Measurements from ENCODE around the gene WDR20. TPM values are rescaled to one million over a fixed set of nuclear protein-coding genes. Genes with fewer than 3 reads are reported as not detected.

The WDR20 gene
- total RNA-seq, 4 donors from 2014 or later = 27.3 to 39.4 (median 33.0) TPM

DNA sequence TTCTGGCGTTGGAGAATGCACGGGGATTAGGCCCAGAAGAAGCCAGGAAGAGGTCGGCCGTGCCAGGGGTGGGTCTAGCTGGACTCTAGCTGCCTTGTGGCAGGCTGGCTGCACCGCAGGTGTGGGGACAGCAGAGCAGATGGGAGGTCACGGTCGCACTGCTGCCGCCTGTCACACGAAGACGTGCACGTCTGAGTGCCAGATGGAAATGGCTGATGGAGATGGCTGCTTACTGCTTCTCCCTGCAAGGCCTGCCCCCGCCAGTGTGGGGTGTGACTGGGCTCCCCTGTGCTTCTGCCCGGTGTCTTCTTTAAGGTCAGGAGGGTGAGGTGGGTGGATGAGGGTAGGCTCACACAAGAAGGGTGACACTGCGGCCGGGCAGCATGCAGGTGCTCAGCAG lies 86.2 kb downstream of the WDR20 start:
- 83% methylated on average over 15 of the region's 15 CpGs for WGBS
- Histone ChIP-seq H3K4me3 (no peak overlapping the region), H3K27ac (no peak overlapping the region), H3K9me3 (no peaks in the 10 kb centered on the region), H3K4me1 (peaks cover 5% of the 10 kb centered on the region), H3K27me3 (no peaks in the 10 kb centered on the region), H3K36me3 (peaks cover 13% of the 10 kb centered on the region)
- no peak for DNase-seq (ENCODE audit: low spot score in 2 of 2)
- TF ChIP-seq EP300 (IDR thresholded peaks at IDR 0.05) = no peak
- TF ChIP-seq, protein P1, sequence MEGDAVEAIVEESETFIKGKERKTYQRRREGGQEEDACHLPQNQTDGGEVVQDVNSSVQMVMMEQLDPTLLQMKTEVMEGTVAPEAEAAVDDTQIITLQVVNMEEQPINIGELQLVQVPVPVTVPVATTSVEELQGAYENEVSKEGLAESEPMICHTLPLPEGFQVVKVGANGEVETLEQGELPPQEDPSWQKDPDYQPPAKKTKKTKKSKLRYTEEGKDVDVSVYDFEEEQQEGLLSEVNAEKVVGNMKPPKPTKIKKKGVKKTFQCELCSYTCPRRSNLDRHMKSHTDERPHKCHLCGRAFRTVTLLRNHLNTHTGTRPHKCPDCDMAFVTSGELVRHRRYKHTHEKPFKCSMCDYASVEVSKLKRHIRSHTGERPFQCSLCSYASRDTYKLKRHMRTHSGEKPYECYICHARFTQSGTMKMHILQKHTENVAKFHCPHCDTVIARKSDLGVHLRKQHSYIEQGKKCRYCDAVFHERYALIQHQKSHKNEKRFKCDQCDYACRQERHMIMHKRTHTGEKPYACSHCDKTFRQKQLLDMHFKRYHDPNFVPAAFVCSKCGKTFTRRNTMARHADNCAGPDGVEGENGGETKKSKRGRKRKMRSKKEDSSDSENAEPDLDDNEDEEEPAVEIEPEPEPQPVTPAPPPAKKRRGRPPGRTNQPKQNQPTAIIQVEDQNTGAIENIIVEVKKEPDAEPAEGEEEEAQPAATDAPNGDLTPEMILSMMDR (IDR thresholded peaks at IDR 0.05) = no peak
- TF ChIP-seq POLR2AphosphoS5 (IDR thresholded peaks at IDR 0.05) = no peak
- TF ChIP-seq POLR2A (IDR thresholded peaks at IDR 0.05) = no peak

DNA sequence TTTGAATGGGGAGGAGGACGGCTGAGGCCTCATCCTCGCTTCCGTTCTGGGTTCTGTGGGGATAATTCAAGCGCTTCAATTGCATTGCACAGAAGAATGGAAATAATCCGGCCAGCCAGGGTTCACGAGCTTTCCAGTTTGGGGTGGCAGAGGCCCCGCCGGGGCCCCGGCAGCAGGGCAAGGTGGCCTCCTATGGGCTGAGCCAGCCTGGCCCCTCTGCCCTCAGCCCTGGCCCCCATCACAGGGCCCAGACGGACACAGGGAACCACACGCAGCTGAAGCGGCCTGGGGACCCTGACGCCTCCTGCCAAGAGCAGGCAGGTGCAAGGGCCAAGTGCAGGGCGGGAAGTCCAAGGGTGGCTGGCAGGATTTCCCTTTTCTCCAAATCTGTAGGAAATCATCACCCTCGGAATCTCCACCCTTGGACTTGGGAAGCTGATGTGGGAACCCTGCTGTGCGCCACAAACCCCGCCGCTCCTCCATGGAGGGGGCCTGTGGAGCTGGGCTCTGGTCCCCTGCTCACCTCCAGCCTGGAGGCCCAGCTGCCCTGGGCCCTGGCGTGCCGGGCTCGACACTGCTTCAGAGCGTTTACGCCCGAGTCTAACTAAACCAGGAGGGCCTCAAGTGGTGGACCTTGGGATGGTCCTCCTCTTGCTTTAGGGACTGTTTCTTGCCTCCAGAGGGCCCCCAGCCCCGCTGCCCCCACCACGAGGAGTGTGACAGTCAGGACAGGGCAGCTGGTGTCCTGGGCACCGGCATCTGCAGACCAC lies 86.8 kb downstream of the WDR20 start:
- Histone ChIP-seq H3K27me3 (no peaks in the 10 kb centered on the region), H3K36me3 (peaks cover 19% of the 10 kb centered on the region), H3K4me3 (no peak overlapping the region), H3K27ac (no peak overlapping the region), H3K9me3 (no peaks in the 10 kb centered on the region), H3K4me1 (no peaks in the 10 kb centered on the region)
- TF ChIP-seq EP300 (IDR thresholded peaks at IDR 0.05) = no peak
- TF ChIP-seq, protein P1 (IDR thresholded peaks at IDR 0.05) = no peak
- no peak for TF ChIP-seq POLR2AphosphoS5 (IDR thresholded peaks at IDR 0.05)
- no peak for TF ChIP-seq POLR2A (IDR thresholded peaks at IDR 0.05)
- 88% methylated on average over 16 of the region's 27 CpGs for WGBS
- DNase-seq (ENCODE audit: low spot score in 2 of 2) = no peak

DNA sequence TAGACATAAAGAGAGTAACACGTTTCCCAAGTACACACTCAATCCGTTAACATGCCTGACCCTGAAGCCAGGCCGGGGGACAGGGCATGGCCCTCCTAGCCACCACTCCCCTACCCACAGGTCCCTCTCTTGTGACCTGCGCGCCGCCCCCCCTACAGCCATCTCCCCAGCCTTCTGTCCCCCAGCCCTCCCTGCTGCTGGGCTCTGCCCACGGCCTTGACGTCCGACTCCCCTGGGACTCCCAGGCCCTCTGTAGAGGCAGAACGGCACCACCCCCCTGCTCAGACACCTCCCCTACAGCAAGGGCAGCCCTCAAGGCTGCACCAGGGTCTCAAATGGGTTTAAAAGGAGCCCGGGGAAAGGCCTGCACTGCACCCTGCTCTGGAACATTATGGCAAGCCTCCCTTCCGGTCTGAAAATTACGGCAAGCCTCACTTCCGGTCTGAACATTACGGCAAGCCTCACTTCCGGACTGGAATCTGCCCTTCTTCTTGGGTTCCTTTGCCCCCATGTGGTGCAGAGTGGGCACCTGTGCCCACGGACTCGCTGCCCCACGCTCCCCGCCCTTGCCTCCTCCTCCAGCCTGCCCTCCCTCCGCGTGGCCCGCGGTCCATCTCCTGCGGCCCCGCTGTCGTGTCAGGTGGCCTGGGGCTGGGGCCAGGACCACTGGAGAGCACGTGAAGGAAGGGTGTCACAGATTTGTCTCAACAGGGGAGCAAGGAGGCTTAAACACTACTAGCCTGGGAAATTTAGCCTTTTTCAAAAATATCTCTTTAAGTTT lies 87.7 kb downstream of the WDR20 start:
- Histone ChIP-seq H3K27me3 (no peaks in the 10 kb centered on the region), H3K36me3 (peaks cover 24% of the 10 kb centered on the region), H3K4me3 (no peak overlapping the region), H3K27ac (no peak overlapping the region), H3K9me3 (no peaks in the 10 kb centered on the region), H3K4me1 (no peaks in the 10 kb centered on the region)
- DNase-seq (ENCODE audit: low spot score in 2 of 2) = no peak
- no peak for TF ChIP-seq POLR2AphosphoS5 (IDR thresholded peaks at IDR 0.05)
- no peak for TF ChIP-seq POLR2A (IDR thresholded peaks at IDR 0.05)
- TF ChIP-seq, protein P1 (IDR thresholded peaks at IDR 0.05) = no peak
- WGBS = 85% methylated on average over 20 of the region's 28 CpGs

DNA sequence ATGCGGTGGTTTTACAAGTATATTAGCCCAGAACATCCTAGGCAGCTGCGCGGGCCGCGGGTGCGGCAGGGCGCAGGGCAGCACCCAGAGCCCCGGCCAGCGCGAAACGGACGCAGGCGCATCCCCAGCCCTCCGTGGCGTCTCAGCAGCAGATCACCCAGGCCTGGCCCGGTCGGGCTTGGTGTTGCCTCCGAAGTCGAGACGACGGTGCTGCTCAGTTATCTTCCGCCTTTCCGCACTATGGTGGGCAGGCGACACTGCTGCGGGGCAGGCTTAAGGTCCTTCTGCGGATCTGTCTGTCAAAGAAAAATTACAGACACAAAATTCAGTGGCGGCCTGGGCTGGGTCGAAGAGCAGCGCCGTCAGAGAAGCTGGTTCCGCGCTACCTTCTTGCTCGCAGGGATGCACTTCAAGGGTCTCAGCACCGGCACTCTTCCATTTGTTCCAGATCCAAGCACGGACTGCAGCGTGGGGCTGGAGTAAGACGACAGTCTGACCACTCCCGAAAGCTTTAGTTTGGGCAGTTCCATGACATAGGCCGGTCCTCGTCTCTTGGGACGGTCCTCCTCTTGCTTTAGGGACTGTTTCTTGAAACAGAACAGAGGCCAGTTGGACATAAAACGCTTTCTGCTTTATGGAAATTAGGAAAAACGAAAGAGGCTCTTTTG lies 89.5 kb downstream of the WDR20 start:
- H3K4me1 ChIP-seq = no peaks in the 10 kb centered on the region
- H3K36me3 ChIP-seq = peaks cover 29% of the 10 kb centered on the region
- no peaks in the 10 kb centered on the region for H3K27me3 ChIP-seq
- no peaks in the 10 kb centered on the region for H3K9me3 ChIP-seq
- TF ChIP-seq POLR2A (IDR thresholded peaks at IDR 0.05) (no peak), POLR2AphosphoS5 (IDR thresholded peaks at IDR 0.05) (no peak), EP300 (IDR thresholded peaks at IDR 0.05) (no peak)
- TF ChIP-seq, protein P1 (IDR thresholded peaks at IDR 0.05) = no peak
- WGBS = 94% methylated on average over 41 of the region's 43 CpGs
- H3K4me3 ChIP-seq = no peak overlapping the region
- no peak overlapping the region for H3K27ac ChIP-seq
- no peak for DNase-seq (ENCODE audit: low spot score in 2 of 2)

DNA sequence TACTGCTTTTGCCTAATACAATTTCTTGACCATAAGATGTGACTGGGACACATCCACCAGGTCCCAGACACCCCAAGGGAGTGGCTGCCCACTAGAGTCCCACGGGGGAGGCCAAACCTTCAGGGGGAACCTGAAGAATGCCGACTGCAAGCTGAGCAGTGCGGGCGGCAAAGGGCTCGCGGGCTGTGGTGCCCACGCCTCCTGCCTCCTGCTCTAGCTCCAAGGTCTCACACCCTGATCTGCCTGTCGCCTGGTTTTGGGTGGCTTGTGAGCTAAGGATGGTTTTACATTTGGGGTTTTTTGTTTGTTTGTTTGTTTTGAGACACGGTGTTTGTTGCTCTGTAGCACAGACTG lies 90.0 kb downstream of the WDR20 start:
- WGBS = 91% methylated on average over 9 of the region's 9 CpGs
- TF ChIP-seq POLR2A (IDR thresholded peaks at IDR 0.05) = no peak
- no peak for TF ChIP-seq POLR2AphosphoS5 (IDR thresholded peaks at IDR 0.05)
- no peak for TF ChIP-seq EP300 (IDR thresholded peaks at IDR 0.05)
- TF ChIP-seq, protein P1 (IDR thresholded peaks at IDR 0.05) = no peak
- H3K9me3 ChIP-seq = no peaks in the 10 kb centered on the region
- peaks cover 29% of the 10 kb centered on the region for H3K36me3 ChIP-seq
- no peaks in the 10 kb centered on the region for H3K27me3 ChIP-seq
- no peak for DNase-seq (ENCODE audit: low spot score in 2 of 2)
- H3K27ac ChIP-seq = no peak overlapping the region
- H3K4me1 ChIP-seq = no peaks in the 10 kb centered on the region
- H3K4me3 ChIP-seq = no peak overlapping the region

Data from suprapubic skin (tissue), 4 donors.